ENCODE results near the gene RAB11FIP2.

RAB11FIP2 gene

DNA sequence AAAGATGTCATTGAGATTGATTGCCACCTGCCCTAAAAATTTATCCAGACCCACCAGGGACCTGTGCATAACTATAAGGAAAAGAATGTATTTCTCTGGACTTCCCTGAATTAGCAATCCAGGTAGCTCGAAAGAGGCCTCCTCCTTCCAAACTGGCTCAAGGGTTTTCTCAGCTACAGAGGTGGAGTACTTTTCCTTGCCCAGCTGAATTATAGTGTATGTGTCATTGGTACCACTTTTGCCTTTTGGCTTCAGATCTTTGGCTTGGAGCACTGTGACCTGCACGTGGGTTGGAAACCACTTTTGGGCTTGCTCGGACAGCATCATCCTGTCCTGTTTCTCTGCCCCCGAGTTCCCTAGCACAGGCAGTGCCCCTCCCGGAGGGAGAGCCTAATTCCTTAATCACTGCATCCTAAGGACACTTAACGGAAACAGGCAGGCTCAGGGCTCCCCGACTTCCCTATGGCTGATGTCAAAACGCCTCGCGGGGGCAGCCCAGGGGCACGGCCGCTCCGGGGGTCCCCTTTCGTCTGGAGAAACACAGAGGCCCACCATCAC lies 825 bp downstream of the RAB11FIP2 start:
- H3K79me2 ChIP-seq: no peaks in the 10 kb centered on the region
- TF ChIP-seq CTCF (IDR thresholded peaks at IDR 0.05): no peak
- H2AFZ ChIP-seq: peak overlapping the region; percentile 91
- H3K4me3 ChIP-seq (ENCODE audit: low read depth, low read length): peak overlapping the region; percentile 87
- H3K27me3 ChIP-seq (ENCODE audit: control insufficient read depth, insufficient read depth, low read length): no peaks in the 10 kb centered on the region
- H3K36me3 ChIP-seq (ENCODE audit: control insufficient read depth, insufficient read depth, low read length): no peaks in the 10 kb centered on the region
- H3K27ac ChIP-seq: peak overlapping the region; percentile 83
- H3K9ac ChIP-seq: no peak overlapping the region
- H3K4me1 ChIP-seq: peaks cover 6% of the 10 kb centered on the region
- H3K9me3 ChIP-seq (ENCODE audit: control insufficient read depth, low read length): no peaks in the 10 kb centered on the region
- H3K4me2 ChIP-seq (ENCODE audit: low read length): peak overlapping the region; percentile 80

DNA sequence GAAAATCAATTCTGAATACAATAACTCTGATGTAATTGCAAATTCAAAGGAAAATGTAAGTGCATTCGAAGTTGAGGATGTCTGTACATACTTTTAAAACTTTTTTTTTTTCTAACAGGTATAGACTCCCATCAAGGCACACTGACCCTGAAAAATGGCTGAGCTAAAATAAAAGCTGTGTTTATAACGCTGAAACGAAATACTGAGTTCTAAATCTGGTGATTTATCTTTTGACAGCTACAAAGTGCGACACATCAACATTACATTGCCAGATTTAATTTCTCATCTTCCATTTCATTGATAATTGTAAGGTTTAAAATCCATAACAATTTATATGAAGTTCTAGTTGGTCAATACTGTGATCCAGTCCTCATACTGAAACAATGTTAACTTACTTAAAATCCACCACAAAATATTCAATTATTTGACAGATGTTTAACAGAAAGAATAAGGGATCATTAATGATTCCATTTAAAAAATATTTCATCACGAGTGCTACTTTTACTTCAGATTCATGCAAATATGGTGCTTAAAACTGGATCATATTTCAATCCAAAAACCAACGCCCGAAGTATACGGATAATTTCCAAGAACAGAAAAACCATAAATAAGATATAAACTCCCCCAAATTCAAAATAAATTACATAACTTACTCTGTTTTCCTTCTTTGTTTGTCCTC lies 1.4 kb downstream of the RAB11FIP2 start:
- no peak for TF ChIP-seq CTCF (IDR thresholded peaks at IDR 0.05)
- H3K27ac ChIP-seq: no peak overlapping the region
- no peak overlapping the region for H3K9ac ChIP-seq

GRCh38 chr10:118042827-118043242 lies 3.9 kb downstream of the RAB11FIP2 start:
- Histone ChIP-seq H2AFZ (no peak overlapping the region), H3K4me1 (peaks cover 6% of the 10 kb centered on the region), H3K9ac (no peak overlapping the region), H3K9me3 (ENCODE audit: control insufficient read depth, low read length) (no peaks in the 10 kb centered on the region), H3K27me3 (ENCODE audit: control insufficient read depth, insufficient read depth, low read length) (no peaks in the 10 kb centered on the region), H3K27ac (no peak overlapping the region), H3K79me2 (no peaks in the 10 kb centered on the region), H3K36me3 (ENCODE audit: control insufficient read depth, insufficient read depth, low read length) (no peaks in the 10 kb centered on the region), H3K4me2 (ENCODE audit: low read length) (no peak overlapping the region), H3K4me3 (ENCODE audit: low read depth, low read length) (no peak overlapping the region)
- no peak for TF ChIP-seq CTCF (IDR thresholded peaks at IDR 0.05)

More for the DNA sequence above, 1.4 kb downstream of the RAB11FIP2 start:
- Histone ChIP-seq H3K36me3 (ENCODE audit: control insufficient read depth, insufficient read depth, low read length) (no peaks in the 10 kb centered on the region), H3K4me2 (ENCODE audit: low read length) (peak overlapping the region; percentile 80), H3K4me3 (ENCODE audit: low read depth, low read length) (peak overlapping the region; percentile 87), H2AFZ (no peak overlapping the region), H3K9me3 (ENCODE audit: control insufficient read depth, low read length) (no peaks in the 10 kb centered on the region), H3K27me3 (ENCODE audit: control insufficient read depth, insufficient read depth, low read length) (no peaks in the 10 kb centered on the region), H3K79me2 (no peaks in the 10 kb centered on the region), H3K4me1 (peaks cover 6% of the 10 kb centered on the region)

DNA sequence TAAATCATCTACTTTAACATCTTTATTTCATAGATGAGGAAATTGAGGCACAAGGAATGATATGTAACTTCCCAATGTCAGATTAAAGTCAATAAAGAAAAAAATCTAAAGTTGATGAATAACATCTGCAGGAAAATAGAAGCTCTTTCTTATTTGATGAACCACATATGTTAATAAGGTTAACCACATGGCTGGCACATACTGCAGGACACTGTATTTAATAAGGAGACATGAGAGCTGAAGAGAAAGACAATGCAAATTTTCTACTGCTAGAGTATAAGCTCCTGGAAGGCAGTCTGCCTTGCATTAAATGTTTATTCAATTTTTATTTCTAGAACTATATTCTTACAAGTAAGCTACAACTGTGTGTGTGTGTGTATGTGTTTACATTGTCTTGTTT lies 4.4 kb downstream of the RAB11FIP2 start:
- TF ChIP-seq CTCF (IDR thresholded peaks at IDR 0.05): no peak
- H3K36me3 ChIP-seq (ENCODE audit: control insufficient read depth, insufficient read depth, low read length): no peaks in the 10 kb centered on the region
- H3K9ac ChIP-seq: no peak overlapping the region
- H3K9me3 ChIP-seq (ENCODE audit: control insufficient read depth, low read length): no peaks in the 10 kb centered on the region
- H2AFZ ChIP-seq: no peak overlapping the region
- H3K79me2 ChIP-seq: no peaks in the 10 kb centered on the region
- no peak overlapping the region for H3K4me3 ChIP-seq (ENCODE audit: low read depth, low read length)
- H3K4me1 ChIP-seq: peaks cover 2% of the 10 kb centered on the region
- H3K4me2 ChIP-seq (ENCODE audit: low read length): no peak overlapping the region
- H3K27ac ChIP-seq: no peak overlapping the region
- no peaks in the 10 kb centered on the region for H3K27me3 ChIP-seq (ENCODE audit: control insufficient read depth, insufficient read depth, low read length)

GRCh38 chr10:118041316-118041715 lies 5.4 kb downstream of the RAB11FIP2 start:
- no peaks in the 10 kb centered on the region for H3K4me1 ChIP-seq
- H3K9me3 ChIP-seq (ENCODE audit: control insufficient read depth, low read length): no peaks in the 10 kb centered on the region
- no peak for TF ChIP-seq CTCF (IDR thresholded peaks at IDR 0.05)
- no peak overlapping the region for H2AFZ ChIP-seq
- H3K27me3 ChIP-seq (ENCODE audit: control insufficient read depth, insufficient read depth, low read length): no peaks in the 10 kb centered on the region
- no peak overlapping the region for H3K4me2 ChIP-seq (ENCODE audit: low read length)
- no peaks in the 10 kb centered on the region for H3K36me3 ChIP-seq (ENCODE audit: control insufficient read depth, insufficient read depth, low read length)
- H3K79me2 ChIP-seq: no peaks in the 10 kb centered on the region
- H3K27ac ChIP-seq: no peak overlapping the region
- H3K4me3 ChIP-seq (ENCODE audit: low read depth, low read length): no peak overlapping the region
- H3K9ac ChIP-seq: no peak overlapping the region

All from parathyroid adenoma (tissue), 2 donors.